Superior temporal gyrus (tissue), 1 donor: Measurements from ENCODE around the gene LRRC36.

Experiments used
- DNase-seq: peaks from one replicate; pipeline ENCODE4 v3.0.0-alpha.2; 2016; ENCODE audit errors: extremely low spot score

LRRC36 gene

DNA sequence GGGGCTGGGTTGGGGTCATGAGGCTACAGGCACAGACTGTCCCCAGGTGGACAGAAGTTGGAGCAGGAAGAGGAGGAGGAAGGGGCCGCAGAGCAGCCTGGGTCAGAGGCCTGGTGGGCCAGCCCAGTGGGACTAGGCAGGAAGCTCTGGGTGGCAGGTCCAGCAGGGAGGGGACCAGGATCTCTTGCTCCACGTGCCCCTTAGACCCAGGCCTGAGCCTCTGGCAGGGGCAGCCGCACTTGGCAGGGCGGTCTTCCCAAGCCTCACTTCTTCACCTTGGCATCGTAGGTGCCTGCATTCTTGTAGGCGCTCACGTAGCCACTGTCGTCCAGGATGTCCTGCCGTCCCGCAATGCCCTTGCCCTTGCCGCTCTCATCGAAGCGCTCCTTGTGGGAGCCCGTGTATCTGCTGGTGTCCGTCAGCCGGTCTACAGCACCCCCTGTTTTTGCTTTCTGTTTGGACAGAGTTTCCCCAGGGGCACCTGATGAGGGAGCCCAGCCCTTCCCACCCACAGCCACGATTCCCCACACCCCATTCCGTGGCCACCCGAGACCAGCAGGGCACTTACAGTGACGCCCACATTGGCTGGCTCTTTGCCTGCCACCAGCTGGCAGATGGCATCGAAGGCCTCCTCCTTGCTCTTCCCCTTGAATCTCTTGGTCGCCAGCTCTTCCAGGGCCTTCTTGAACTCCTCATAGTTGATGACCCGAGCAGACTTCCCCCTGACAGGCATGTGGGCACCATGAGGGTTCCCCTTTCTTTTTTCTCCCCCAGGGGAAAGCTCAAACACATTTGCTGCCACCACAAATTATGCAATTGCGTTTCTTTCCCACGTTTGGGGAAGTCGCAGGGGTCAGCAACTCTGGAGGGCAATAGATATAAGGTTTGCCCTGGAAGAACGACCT is 63.5 kb downstream of the LRRC36 start:
- peak; percentile 65 for DNase-seq

DNA sequence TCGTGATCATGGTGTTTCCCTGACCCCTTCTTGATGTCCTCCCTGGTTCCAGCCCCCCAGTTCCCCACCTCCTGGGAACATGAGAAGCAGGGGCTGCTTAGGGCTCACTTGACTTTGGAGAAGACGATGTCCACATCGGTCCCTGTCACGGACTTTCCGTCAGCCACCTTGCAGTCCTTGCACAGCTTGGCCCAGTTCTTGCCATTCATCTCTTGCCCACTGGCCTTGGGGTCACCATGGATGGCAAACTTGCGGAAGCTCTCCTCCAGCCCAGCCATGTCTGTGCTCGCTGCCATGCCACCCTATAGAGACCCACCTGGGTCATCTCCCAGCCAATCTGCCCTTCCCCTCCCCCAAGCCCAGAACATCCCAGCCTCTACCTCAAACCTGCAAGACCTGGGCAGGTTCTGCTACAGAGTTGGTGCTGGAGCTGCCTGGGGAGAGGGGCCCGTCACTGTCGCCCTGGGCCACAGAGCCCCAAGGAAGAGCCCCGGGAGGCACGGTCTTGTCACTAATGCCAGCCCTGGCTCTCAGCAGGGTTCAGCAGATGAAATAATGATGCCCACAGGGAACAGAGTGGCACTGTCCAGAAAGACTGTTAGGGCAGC is 64.3 kb downstream of the LRRC36 start:
- peak; percentile 43 for DNase-seq

DNA sequence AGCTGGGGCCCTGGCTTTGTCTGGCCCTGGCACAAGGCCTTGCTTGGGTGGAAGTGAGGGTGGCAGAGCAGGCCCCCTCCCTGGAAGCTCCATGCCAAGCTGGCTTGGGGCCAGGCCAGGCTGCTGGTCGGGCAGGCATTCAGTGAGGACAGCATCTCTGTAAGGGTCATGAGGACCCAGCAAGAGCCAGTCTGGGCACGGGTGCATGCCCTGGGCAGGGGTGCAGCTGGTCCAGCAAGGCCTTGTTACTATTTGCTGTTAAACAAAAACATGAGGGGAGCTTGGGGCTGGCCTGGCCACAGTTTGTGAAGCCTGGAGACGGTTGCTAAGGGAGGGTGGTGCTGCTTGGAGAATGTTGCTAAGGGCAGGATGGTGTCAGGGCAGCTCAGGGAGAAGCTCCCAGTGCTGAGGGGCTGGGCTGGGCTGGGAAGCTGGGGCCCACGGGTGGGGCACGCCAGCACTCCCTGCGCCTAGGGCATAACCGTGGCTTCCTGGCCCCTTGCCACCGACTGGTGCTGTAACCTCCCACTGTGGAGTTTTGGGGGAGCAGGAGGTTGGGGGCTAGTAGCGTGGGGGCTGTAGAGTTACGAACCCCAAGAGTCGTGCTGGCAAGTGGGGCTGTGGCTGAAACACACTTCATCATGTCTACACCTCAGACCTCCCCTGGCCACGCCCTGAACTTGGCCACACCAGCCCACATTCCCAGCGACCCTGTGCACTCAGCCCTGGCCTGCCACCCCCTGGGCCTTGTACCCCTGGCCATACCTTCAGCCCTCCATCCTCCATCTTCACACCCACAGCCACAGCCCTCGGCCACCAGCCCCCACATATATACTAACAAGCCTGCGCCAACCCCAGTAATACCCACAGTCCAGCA is 65.0 kb downstream of the LRRC36 start:
- DNase-seq, result peak; percentile 96

- DNase-seq, result no peak
These were observed 65.9 kb downstream of the LRRC36 start for GRCh38 chr16:67392301-67393059.

- DNase-seq, result peak; percentile 84
These were observed 66.6 kb downstream of the LRRC36 start, which contains the start of gene TPPP3 for GRCh38 chr16:67393111-67393787. TPPP3 (minus strand) TSS chr16:67393498; CDS start chr16:67391111, 2,387 bp downstream.

DNA sequence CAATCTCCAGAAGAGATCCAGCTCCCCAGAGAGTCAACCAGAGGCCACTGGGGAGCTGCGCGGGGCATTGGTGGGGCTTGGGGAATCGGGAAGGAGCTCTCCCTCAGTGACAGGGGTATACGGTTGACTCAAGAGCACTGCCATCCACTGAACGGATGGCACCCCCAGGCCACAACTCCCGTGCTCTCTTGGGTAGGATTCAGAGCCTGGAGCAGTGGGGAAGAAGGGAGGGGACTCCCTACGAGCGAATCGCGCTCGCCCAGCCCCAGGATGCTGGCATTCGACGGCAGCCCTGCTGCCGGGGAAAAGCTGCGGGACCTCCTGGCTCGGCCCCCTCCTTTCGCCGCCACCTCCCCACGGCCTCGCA is 67.2 kb downstream of the LRRC36 start:
- no peak for DNase-seq

DNA sequence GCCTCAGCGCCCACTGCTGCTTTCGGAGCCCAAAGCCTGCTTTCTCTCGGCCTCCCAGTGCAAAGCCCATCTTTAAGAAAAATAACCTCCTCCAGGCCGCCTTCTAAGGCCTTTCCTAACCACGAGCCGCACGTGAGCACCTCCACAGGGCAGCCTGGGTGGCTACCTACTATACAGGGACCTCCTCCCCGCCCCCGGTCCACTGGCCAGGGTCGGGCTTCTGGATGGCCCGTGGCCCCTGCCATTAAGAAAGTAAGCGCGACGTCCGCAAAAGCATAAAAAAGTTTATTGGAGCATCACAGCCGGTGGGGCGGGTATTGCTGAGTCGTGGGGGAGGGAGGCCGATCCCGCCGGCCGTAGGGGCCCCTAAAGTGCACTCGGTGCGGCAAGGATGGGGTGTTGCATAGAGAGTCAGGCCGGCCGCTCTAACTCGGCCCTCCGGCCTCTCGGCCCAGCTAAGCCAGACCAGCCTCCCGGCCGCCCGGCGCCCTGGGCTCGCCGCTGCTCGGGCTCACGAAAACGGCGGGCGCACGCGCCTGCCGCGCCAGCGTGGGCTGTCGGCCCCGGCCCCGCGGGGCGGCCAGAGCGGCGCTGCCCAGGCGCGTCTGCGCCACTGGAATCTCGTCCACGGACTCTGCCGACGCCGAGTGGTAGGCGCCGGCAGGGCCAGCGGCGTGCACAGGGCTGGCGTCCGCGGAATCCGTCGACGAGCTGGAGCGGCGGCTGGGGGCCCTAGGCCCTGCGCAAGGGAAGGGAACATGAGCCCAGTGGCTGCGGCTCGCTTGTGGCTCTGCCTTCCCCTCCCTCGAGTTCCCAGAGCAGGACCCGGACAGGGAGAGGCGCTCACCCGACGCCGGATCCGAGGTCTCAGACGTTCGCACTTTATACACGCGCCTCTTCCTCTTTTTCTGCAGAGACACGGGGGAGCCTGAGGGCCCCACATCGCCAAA is 67.8 kb downstream of the LRRC36 start:
- DNase-seq, result no peak

DNA sequence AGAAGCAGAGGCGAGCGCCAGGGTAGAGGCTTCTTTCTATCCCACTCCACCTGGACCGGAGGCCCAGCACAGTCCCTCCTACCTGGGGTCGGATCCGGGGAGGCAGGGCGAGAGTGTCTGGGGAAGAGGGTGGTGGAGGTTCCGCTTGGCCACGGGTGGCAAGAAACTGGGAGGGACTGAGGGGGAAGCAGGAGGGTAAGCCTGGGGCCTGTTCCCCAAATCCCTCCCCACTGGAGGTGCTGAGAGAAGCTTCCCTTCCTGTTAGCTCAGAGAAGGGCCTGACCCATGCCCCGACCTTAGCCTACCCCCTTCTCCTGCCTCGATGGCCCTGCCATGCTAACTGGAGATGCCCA is 68.5 kb downstream of the LRRC36 start:
- no peak for DNase-seq

DNA sequence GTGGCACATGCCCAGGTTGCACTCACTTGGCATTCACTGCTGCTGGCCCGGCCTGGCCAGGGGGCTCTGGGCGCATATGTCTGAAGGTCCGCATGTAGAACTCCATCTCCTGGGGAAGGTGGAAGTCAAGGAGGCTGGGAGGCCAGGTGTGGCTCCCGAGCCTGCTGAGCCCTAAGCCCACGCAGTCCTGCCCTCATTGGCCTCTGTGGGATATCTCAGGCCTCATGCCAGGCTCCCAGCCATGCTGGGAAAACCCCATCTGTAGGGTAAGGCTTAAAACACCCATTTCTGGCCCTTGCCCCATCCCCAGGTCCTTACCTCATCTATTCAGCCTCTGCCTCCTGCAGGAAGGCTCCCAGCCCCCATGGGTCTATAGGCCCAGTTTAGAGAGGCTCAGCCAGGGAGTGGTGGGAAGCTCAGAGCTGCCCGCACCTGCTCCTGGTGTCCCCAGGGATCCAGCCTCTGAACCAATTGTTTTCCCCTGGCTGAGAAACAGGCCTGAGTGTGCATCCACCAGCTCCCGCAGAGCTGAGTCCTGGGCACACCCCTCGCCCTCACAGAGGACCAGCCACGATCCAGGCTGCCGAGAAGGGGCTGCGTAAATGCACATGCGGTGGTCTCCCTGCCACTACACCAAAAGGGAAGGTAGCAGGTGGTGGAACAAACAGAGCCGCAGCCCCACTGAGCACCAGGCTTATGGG is 69.0 kb downstream of the LRRC36 start:
- DNase-seq, result no peak

DNA sequence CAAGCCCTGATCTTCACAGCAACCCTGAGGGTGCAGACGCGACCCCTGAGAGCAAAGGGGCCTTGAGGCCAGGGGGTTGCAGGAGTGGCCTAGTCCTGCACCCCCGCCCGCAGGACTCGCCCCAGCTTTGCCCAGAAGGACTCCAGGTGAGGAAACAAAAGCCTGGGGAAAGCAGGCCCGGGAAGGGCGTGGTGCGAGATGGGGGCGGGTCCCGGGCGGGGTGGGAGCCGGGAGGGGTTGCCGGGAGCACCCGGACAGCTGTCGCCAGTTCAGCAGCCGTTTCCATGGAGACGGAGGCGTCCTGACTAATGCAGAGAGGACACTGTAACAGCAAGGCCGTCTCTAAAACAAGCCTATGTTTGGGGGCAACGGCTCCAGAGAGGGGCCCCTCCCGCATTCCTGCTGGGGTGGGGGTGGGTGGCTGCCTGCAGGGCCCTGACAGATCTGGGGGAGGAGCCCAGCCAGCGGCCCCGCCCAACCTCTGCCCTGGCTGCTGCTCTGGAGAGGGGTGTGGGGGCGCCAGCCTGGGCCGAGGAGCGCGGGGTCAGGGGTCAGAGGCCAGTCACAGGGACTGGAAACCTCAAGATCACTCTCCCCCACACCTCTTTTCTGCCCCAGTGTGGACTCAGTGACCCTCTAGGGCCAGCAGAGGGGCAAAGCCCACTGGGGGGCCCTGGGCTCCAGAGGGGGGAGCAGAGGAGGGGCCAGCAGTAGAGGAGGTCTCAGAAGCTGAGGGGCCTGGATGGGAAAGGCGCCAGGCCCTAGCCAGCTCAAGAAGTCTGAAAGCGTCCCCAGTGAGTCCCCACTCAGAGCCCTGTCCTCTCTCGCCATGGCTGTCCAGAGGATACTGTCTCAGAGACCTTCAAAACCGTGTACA is 69.8 kb downstream of the LRRC36 start:
- DNase-seq, result no peak

- no peak for DNase-seq
These were observed 70.6 kb downstream of the LRRC36 start for GRCh38 chr16:67397036-67397801.

- no peak for DNase-seq
These were observed 71.4 kb downstream of the LRRC36 start for GRCh38 chr16:67397812-67398545.

GRCh38 chr16:67398546-67399217 is 72.1 kb downstream of the LRRC36 start:
- DNase-seq, result no peak

DNA sequence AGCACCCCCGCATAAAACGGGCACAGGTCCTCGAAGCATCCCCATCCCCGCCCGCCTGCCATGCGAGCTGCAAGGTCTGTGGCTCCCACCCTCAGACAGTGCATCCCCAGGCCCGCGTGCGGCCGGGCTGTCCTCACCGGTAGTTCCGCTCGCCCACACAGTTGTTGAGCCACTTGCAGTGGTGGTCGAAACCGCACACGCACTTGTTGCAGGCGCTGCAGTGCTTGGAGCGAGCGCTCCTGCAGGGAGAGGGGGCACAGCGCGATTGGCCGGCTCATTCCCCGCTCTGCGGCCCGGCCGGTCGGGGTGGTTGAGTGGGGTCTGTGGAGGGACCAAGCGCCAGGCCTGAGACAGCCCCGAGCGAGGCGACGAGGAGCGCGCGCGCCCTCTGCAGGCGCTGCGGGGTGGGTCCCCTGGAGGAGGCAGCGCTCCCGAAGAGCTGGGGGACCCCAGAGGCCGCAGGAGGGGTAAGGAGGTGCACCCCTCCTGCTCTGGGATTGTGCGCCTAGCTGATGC is 72.7 kb downstream of the LRRC36 start:
- peak; percentile 52 for DNase-seq

GRCh38 chr16:67399749-67400704 is 73.4 kb downstream of the LRRC36 start:
- no peak for DNase-seq
